MCF 10A (cell line): ENCODE measurements around the gene SMYD2. TPM values are rescaled to one million over a fixed set of nuclear protein-coding genes. Genes with fewer than 3 reads are reported as not detected.
A peak's percentile ranks its signal among the peaks of the same experiment; 100 is the strongest.

Experiments used
- BruUV-seq: library from RNA; stranded (reverse); fragments of 400-500 nt; replicated peaks from 2 replicates; lab custom pipeline; 2021; lab: Mats Ljungman, UMichigan
- CTCF ChIA-PET: fragments of 300-600 bp; sonication (Branson Sonifier 250); formaldehyde crosslinking; extraction: SDS; loops from one replicate; lab custom pipeline; 2021; ENCODE audit warnings: antibody characterized with exemption, inconsistent platforms; lab: Yijun Ruan, JAX
- POLR2A ChIA-PET: fragments of 300-600, 350-650 bp; sonication (Branson Sonifier 250); formaldehyde crosslinking; extraction: SDS; loops from one replicate; lab custom pipeline; 2020; ENCODE audit warnings: antibody characterized with exemption, inconsistent platforms; lab: Yijun Ruan, JAX
- DNase-seq: peaks from one replicate; pipeline ENCODE4 v3.0.0-alpha.2; 2018; ENCODE audit not compliant: unreplicated experiment
- H3K27ac Mint-ChIP-seq: one replicate; pipeline ENCODE4 v1.8.0; 2022; ENCODE audit warnings: mild to moderate bottlenecking, low read depth, mixed read lengths; ENCODE audit not compliant: unreplicated experiment
- H3K27me3 Mint-ChIP-seq: one replicate; pipeline ENCODE4 v1.8.0; 2022; ENCODE audit warnings: mixed read lengths; ENCODE audit not compliant: insufficient read depth, unreplicated experiment
- H3K36me3 Mint-ChIP-seq: one replicate; pipeline ENCODE4 v1.8.0; 2022; ENCODE audit warnings: mild to moderate bottlenecking, moderate library complexity, mixed read lengths; ENCODE audit not compliant: insufficient read depth, unreplicated experiment
- H3K4me1 Mint-ChIP-seq: one replicate; pipeline ENCODE4 v1.8.0; 2022; ENCODE audit warnings: mixed read lengths; ENCODE audit not compliant: insufficient read depth, unreplicated experiment
- H3K4me3 Mint-ChIP-seq: one replicate; pipeline ENCODE4 v1.8.0; 2022; ENCODE audit warnings: mild to moderate bottlenecking, moderate library complexity, mixed read lengths; ENCODE audit not compliant: unreplicated experiment
- H3K9me3 Mint-ChIP-seq: one replicate; pipeline ENCODE4 v1.8.0; 2022; ENCODE audit warnings: mixed read lengths; ENCODE audit not compliant: unreplicated experiment
- CTCF ChIP-seq: fragments of 200-600 bp; IDR thresholded peaks from one replicate; pipeline ENCODE4 v1.8.0; 2022; ENCODE audit warnings: antibody characterized with exemption, mild to moderate bottlenecking; ENCODE audit not compliant: unreplicated experiment
- intact Hi-C: fragments of 100-400 bp; cut with micrococcal nuclease; formaldehyde crosslinking; loops from 2 replicates; pipeline ENCODE4 v1.14.1; 2022
- total RNA-seq: library from RNA; stranded (reverse); gene quantifications from 2 replicates; pipeline ENCODE4 v1.2.3, GENCODE V29; 2022

The SMYD2 gene
- total RNA-seq, 1 experiment from 2014 or later, result 75.1 TPM

GRCh38 chr1:214303141-214303930, 22.4 kb downstream of the SMYD2 start:
- Mint-ChIP-seq H3K9me3 (no peaks in the 10 kb centered on the region), H3K36me3 (no peaks in the 10 kb centered on the region), H3K27ac (no peak overlapping the region), H3K4me1 (no peaks in the 10 kb centered on the region), H3K4me3 (no peak overlapping the region), H3K27me3 (no peaks in the 10 kb centered on the region)
- no peak for TF ChIP-seq CTCF
- no TSS peak for BruUV-seq
- no peak for DNase-seq
- ChIA-PET CTCF (interaction anchor here (0.5 to 23.9 kb wide), 14 partner anchors 10 to 1590 kb away, joined by 3 to 332 read pairs (median 3); no protein-coding TSS in a partner anchor), POLR2A (interaction anchor here (0.9 to 2.0 kb wide), 5 partner anchors 10 to 307 kb away, joined by 3 to 6 read pairs (median 3); no protein-coding TSS in a partner anchor)
- intact Hi-C loops, result no loop called here

DNA sequence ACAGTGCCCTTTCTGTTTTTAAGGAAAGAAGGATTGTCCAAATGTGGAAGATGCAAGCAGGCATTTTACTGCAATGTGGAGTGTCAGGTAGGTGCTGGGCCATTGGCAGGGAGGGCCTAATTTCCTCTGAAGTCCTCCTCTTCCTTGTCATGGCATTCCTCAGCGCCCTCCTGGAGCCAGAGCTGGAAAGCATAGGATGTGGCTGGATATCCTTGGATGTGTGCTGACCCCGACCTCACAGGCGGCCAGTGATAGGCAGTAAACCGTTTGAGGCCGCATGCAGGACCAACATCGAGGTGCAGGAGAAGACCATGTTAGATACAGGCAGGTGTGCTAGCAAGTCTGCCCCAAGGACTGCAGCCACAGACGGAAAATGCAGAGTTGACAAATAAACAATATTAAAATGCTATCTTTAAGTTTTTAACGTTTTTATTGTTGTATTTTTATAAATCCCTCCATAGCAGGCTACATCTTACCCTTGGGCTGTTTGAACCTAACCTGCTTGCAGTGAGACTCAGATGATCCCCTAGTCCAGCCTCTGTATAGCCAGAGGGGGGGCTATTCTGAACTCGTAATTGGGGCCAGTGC, 24.3 kb downstream of the SMYD2 start:
- Mint-ChIP-seq H3K4me3 (no peak overlapping the region), H3K4me1 (no peaks in the 10 kb centered on the region), H3K9me3 (no peaks in the 10 kb centered on the region), H3K27ac (no peak overlapping the region), H3K36me3 (no peaks in the 10 kb centered on the region), H3K27me3 (no peaks in the 10 kb centered on the region)
- ChIA-PET POLR2A (interaction anchor here (1.4 kb wide), 1 partner anchor 12 kb away, joined by 5 read pairs; no protein-coding TSS in a partner anchor), CTCF (interaction anchor here (1.1 to 23.9 kb wide), 6 partner anchors 14 to 280 kb away, joined by 6 to 332 read pairs (median 29); no protein-coding TSS in a partner anchor)
- BruUV-seq, result no TSS peak
- intact Hi-C loops, result no loop called here
- DNase-seq, result no peak
- TF ChIP-seq CTCF, result no peak

DNA sequence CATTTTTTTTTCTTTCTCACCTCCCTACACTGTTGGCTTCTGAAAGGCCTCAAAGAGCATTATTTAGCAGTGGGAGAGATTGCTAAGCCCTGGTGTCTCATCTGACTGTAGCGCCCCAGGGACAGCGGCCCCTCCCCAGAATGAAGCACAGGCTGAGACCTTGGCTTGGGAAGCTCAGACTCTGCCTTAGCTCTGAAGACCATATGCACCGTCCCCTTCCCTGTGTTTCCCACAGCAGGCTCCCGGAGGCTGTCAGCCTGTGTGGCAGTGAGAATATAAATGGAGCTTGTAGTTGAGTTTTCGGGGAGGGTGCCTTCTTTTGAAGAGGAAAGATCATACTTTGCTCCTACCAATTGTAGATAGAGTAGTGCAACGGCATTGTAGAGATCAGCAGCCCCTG, 25.3 kb downstream of the SMYD2 start:
- intact Hi-C loops, result no loop called here
- Mint-ChIP-seq H3K4me3 (no peak overlapping the region), H3K27ac (no peak overlapping the region), H3K27me3 (no peaks in the 10 kb centered on the region), H3K9me3 (no peaks in the 10 kb centered on the region), H3K36me3 (no peaks in the 10 kb centered on the region), H3K4me1 (no peaks in the 10 kb centered on the region)
- ChIA-PET POLR2A (interaction anchor here (0.8 to 1.2 kb wide), 2 partner anchors 11 to 16 kb away, joined by 3 to 4 read pairs; no protein-coding TSS in a partner anchor), CTCF (interaction anchor here (0.7 to 4.6 kb wide), 7 partner anchors 12 to 308 kb away, joined by 3 to 54 read pairs (median 13); no protein-coding TSS in a partner anchor)
- no peak for DNase-seq
- no TSS peak for BruUV-seq
- no peak for TF ChIP-seq CTCF

DNA sequence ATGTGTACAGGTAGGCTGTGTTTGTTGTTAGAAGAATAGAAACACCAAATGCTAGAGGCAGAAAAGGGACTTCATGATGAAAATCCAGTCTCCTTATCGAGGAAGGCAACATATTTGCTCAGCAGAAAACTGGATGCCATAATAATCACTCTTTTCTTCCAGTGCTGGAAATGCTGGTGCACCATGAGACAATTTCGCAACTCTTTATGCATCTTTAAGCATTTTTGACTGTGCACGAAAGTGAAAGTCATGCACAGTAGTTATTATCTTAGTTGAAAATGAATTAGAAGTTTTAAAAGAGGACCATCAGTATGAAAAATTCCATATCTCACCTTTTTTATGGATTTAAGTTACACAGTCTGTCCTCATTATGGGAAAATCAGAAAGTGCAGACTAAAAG, 29.1 kb downstream of the SMYD2 start:
- CTCF ChIA-PET, result interaction anchor here (0.9 to 4.6 kb wide), 3 partner anchors 8 to 20 kb away, joined by 3 to 54 read pairs (median 18); no protein-coding TSS in a partner anchor
- TF ChIP-seq CTCF, result no peak
- no peaks in the 10 kb centered on the region for H3K9me3 Mint-ChIP-seq
- no peaks in the 10 kb centered on the region for H3K36me3 Mint-ChIP-seq
- no peak overlapping the region for H3K4me3 Mint-ChIP-seq
- no peak overlapping the region for H3K27ac Mint-ChIP-seq
- DNase-seq, result peak; percentile 34
- no peaks in the 10 kb centered on the region for H3K27me3 Mint-ChIP-seq
- intact Hi-C loops, result loop anchor here (2.0 kb wide), 1 partner anchor 13 kb away; no protein-coding TSS in a partner anchor
- no TSS peak for BruUV-seq
- no peaks in the 10 kb centered on the region for H3K4me1 Mint-ChIP-seq
- POLR2A ChIA-PET, result interaction anchor here (0.8 kb wide), 1 partner anchor 847 kb away, joined by 3 read pairs; no protein-coding TSS in a partner anchor
